AG08395 (cell line): ENCODE measurements around the gene POMGNT2.
"Not testable (repeated sequence)": the region's sequence is repeated elsewhere in the genome, so short reads cannot be mapped to it uniquely, and the experiment has no call there.

Experiments
- DNase-seq: peaks from one replicate; pipeline ENCODE4 v3.0.0; 2012; ENCODE audit warnings: mixed read lengths, low spot score

Gene POMGNT2

GRCh38 chr3:43075904-43076661, 29.8 kb downstream of the POMGNT2 start:
- DNase-seq = no peak

- no peak for DNase-seq
Measured at GRCh38 chr3:43074901-43075689, 30.8 kb downstream of the POMGNT2 start.

GRCh38 chr3:43074482-43074881, 31.4 kb downstream of the POMGNT2 start:
- DNase-seq = no peak

- no peak for DNase-seq
Measured at GRCh38 chr3:43073836-43074220, 32.1 kb downstream of the POMGNT2 start.

GRCh38 chr3:43073116-43073835, 32.6 kb downstream of the POMGNT2 start:
- no peak for DNase-seq

GRCh38 chr3:43072361-43072760, 33.5 kb downstream of the POMGNT2 start:
- DNase-seq = no peak

- DNase-seq = no peak
Measured at GRCh38 chr3:43071313-43071893, 34.5 kb downstream of the POMGNT2 start.

- not testable (repeated sequence) for DNase-seq
Measured at GRCh38 chr3:43070670-43071069, 35.2 kb downstream of the POMGNT2 start.

GRCh38 chr3:43063114-43063513, 42.8 kb downstream of the POMGNT2 start:
- DNase-seq = no peak

GRCh38 chr3:43062564-43063040, 43.3 kb downstream of the POMGNT2 start:
- no peak for DNase-seq

- no peak for DNase-seq
Measured at GRCh38 chr3:43062040-43062563, 43.8 kb downstream of the POMGNT2 start.

GRCh38 chr3:43061101-43061895, 44.6 kb downstream of the POMGNT2 start:
- DNase-seq = no peak

- DNase-seq = no peak
Measured at GRCh38 chr3:43059456-43059855, 46.4 kb downstream of the POMGNT2 start.

- DNase-seq = no peak
Measured at GRCh38 chr3:43055806-43056770, 49.8 kb downstream of the POMGNT2 start.

- DNase-seq = no peak
Measured at GRCh38 chr3:43055393-43055792, 50.5 kb downstream of the POMGNT2 start.

- DNase-seq = no peak
Measured at GRCh38 chr3:43054754-43055153, 51.1 kb downstream of the POMGNT2 start.

- no peak for DNase-seq
Measured at GRCh38 chr3:43053291-43053690, 52.6 kb downstream of the POMGNT2 start.

GRCh38 chr3:43048470-43048869, 57.4 kb downstream of the POMGNT2 start:
- DNase-seq = no peak

- DNase-seq = no peak
Measured at GRCh38 chr3:43046583-43046982, 59.3 kb downstream of the POMGNT2 start.

- not testable (repeated sequence) for DNase-seq
Measured at GRCh38 chr3:43045079-43045478, 60.8 kb downstream of the POMGNT2 start.
